Stimulated activated CD8-positive, alpha-beta memory T cell treated with anti-CD3 and anti-CD28 coated beads, Interleukin-4, amount 100 ng/mL, for 48 hours (primary cell): Measurements from ENCODE around the gene DIO3.

Source experiments
- DNase-seq: peaks from one replicate; pipeline ENCODE4 v3.0.0-alpha.2; 2020

Gene DIO3

GRCh38 chr14:101584055-101584859, 23.0 kb downstream of the DIO3 start:
- no peak for DNase-seq

GRCh38 chr14:101585211-101585610, 23.9 kb downstream of the DIO3 start:
- DNase-seq, result no peak

- DNase-seq, result no peak
Measured at GRCh38 chr14:101586531-101587430, 25.5 kb downstream of the DIO3 start.

GRCh38 chr14:101587441-101587911, 26.2 kb downstream of the DIO3 start:
- peak; percentile 11 for DNase-seq

- DNase-seq, result peak; percentile 10
Measured at GRCh38 chr14:101588286-101588975, 27.1 kb downstream of the DIO3 start.

GRCh38 chr14:101588990-101589389, 27.7 kb downstream of the DIO3 start:
- DNase-seq, result peak; percentile 7

GRCh38 chr14:101589486-101590015, 28.3 kb downstream of the DIO3 start:
- no peak for DNase-seq

GRCh38 chr14:101590062-101590461, 28.8 kb downstream of the DIO3 start:
- no peak for DNase-seq

- no peak for DNase-seq
Measured at GRCh38 chr14:101590616-101591015, 29.3 kb downstream of the DIO3 start.

- DNase-seq, result peak; percentile 18
Measured at GRCh38 chr14:101591121-101591520, 29.8 kb downstream of the DIO3 start.

- DNase-seq, result no peak
Measured at GRCh38 chr14:101591582-101591981, 30.3 kb downstream of the DIO3 start.

- no peak for DNase-seq
Measured at GRCh38 chr14:101593411-101594238, 32.3 kb downstream of the DIO3 start.

- DNase-seq, result no peak
Measured at GRCh38 chr14:101594511-101595148, 33.3 kb downstream of the DIO3 start.

GRCh38 chr14:101595349-101595748, 34.1 kb downstream of the DIO3 start:
- peak; percentile 20 for DNase-seq

- peak; percentile 37 for DNase-seq
Measured at GRCh38 chr14:101595887-101596721, 34.8 kb downstream of the DIO3 start.

- peak; percentile 22 for DNase-seq
Measured at GRCh38 chr14:101596742-101597141, 35.4 kb downstream of the DIO3 start.

GRCh38 chr14:101598159-101598558, 36.9 kb downstream of the DIO3 start:
- DNase-seq, result peak; percentile 17

- no peak for DNase-seq
Measured at GRCh38 chr14:101598571-101599233, 37.4 kb downstream of the DIO3 start.

- DNase-seq, result peak; percentile 7
Measured at GRCh38 chr14:101599234-101599885, 38.1 kb downstream of the DIO3 start.
